A549 (cell line): ENCODE results near the gene TMTC1. TPM values are rescaled to one million over a fixed set of nuclear protein-coding genes. Genes with fewer than 3 reads are reported as not detected.

Experiments
- ATAC-seq, 2 experiments: fragments of 200-7000 bp in 1 of 2; fragments of >200 bp in 1 of 2; cut with Nextera tagmentation in 1 of 2; cut with Tn5 transposase in 1 of 2; 3 replicates each; pipeline versions ENCODE4 v1.8.0 to v1.9.1; 2018 to 2020; ENCODE audit warnings: mild to moderate bottlenecking in 1 of 2, moderate library complexity in 1 of 2
- CTCF ChIA-PET: fragments of 300-600 bp; sonication (Branson Sonifier 250); formaldehyde crosslinking; extraction: SDS; loops from one replicate; lab custom pipeline; 2021; ENCODE audit warnings: antibody characterized with exemption, inconsistent platforms; lab: Yijun Ruan, JAX
- POLR2A ChIA-PET: fragments of 350-600 bp; formaldehyde crosslinking; extraction: SDS; loops from one replicate; lab custom pipeline; 2021; ENCODE audit warnings: antibody characterized with exemption, inconsistent platforms; lab: Yijun Ruan, JAX
- DNase-seq, 2 experiments: peaks; one replicate each; pipeline versions ENCODE4 v3.0.0 to v3.0.0-alpha.2; 2011 to 2016; ENCODE audit warnings: low read depth in 1 of 2, low spot score in 1 of 2
- FAIRE-seq: peaks from 2 replicates; lab custom pipeline; 2011; peaks lifted over from hg19 to GRCh38; lab: Jason Lieb, UNC
- H3K27ac ChIP-seq, 2 experiments: fragments of >200 bp; sonication (Bioruptor Twin); formaldehyde crosslinking; 3 replicates each; pipeline ENCODE4 v1.5.1; 2016 to 2017
- H3K4me1 ChIP-seq: fragments of >200 bp; sonication (Bioruptor Twin); formaldehyde crosslinking; 3 replicates; pipeline ENCODE4 v1.6.1; 2016
- H3K4me2 ChIP-seq: fragments of >200 bp; sonication (Bioruptor Twin); formaldehyde crosslinking; 3 replicates; pipeline ENCODE4 v1.6.1; 2016
- H3K4me3 ChIP-seq: fragments of >200 bp; sonication (Bioruptor Twin); formaldehyde crosslinking; 3 replicates; pipeline ENCODE4 v1.5.1; 2016
- H3K9me3 ChIP-seq: fragments of >200 bp; sonication (Bioruptor Twin); formaldehyde crosslinking; 3 replicates; pipeline ENCODE4 v1.6.1; 2016
- ATOH8 ChIP-seq: fragments of 250-450 bp; sonication (Bioruptor Pico); IDR thresholded peaks from 2 replicates; pipeline ENCODE4 v1.5.0; 2020; ENCODE audit warnings: low read depth, mild to moderate bottlenecking, moderate library complexity
- CHD2 ChIP-seq: fragments of 150-350 bp; IDR thresholded peaks from 2 replicates; pipeline ENCODE4 v1.6.1; 2014; ENCODE audit warnings: low read length; ENCODE audit not compliant: partially characterized antibody
- CHD4 ChIP-seq: fragments of 200-600 bp; sonication (generic); IDR thresholded peaks from 2 replicates; pipeline ENCODE4 v1.6.1; 2016; ENCODE audit warnings: antibody characterized with exemption, mild to moderate bottlenecking, borderline replicate concordance
- EHF ChIP-seq: fragments of 250-450 bp; sonication (Bioruptor Pico); IDR thresholded peaks from 2 replicates; pipeline ENCODE4 v1.5.0; 2020; ENCODE audit warnings: mild to moderate bottlenecking
- EHMT2 ChIP-seq: fragments of 200-600 bp; sonication (generic); IDR thresholded peaks from 2 replicates; pipeline ENCODE4 v1.6.1; 2016; ENCODE audit warnings: antibody characterized with exemption, low read depth, mild to moderate bottlenecking, moderate library complexity
- EP300 ChIP-seq, 2 experiments: fragments of >200 bp; sonication (Bioruptor Twin); formaldehyde crosslinking; IDR thresholded peaks; 2 replicates in 1 of 2; 3 replicates in 1 of 2; pipeline ENCODE4 v1.6.1; 2016 to 2017
- HDAC2 ChIP-seq: fragments of 200-600 bp; sonication (generic); IDR thresholded peaks from 2 replicates; pipeline ENCODE4 v1.6.1; 2016
- HOXB5 ChIP-seq: fragments of 250-450 bp; sonication (Bioruptor Pico); IDR thresholded peaks from 2 replicates; pipeline ENCODE4 v1.5.0; 2020; ENCODE audit warnings: mild to moderate bottlenecking, moderate library complexity
- JUN ChIP-seq, 2 experiments: fragments of >200 bp; sonication (Bioruptor Twin); formaldehyde crosslinking; IDR thresholded peaks; 2 replicates in 1 of 2; 3 replicates in 1 of 2; pipeline ENCODE4 v1.6.1; 2016 to 2017
- KDM1A ChIP-seq: fragments of 200-600 bp; sonication (generic); IDR thresholded peaks from 2 replicates; pipeline ENCODE4 v1.6.1; 2016; ENCODE audit warnings: low read depth, mild to moderate bottlenecking
- MAZ ChIP-seq: fragments of 150-350 bp; IDR thresholded peaks from 2 replicates; pipeline ENCODE4 v1.6.1; 2014; ENCODE audit warnings: antibody characterized with exemption, low read depth, low read length, borderline replicate concordance
- NPAS2 ChIP-seq: fragments of 250-450 bp; sonication (Bioruptor Pico); IDR thresholded peaks from 2 replicates; pipeline ENCODE4 v1.8.0; 2022; ENCODE audit warnings: mild to moderate bottlenecking, moderate library complexity, borderline replicate concordance
- NR3C1 ChIP-seq: fragments of >200 bp; sonication (Bioruptor Twin); formaldehyde crosslinking; IDR thresholded peaks from 3 replicates; pipeline ENCODE4 v1.6.1; 2017
- PBX3 ChIP-seq: IDR thresholded peaks from 2 replicates; pipeline ENCODE4 v1.6.1; 2012
- POLR2A ChIP-seq: IDR thresholded peaks from 2 replicates; pipeline ENCODE4 v1.6.1; 2012; ENCODE audit warnings: mild to moderate bottlenecking, low read length
- RAD21 ChIP-seq, 2 experiments: fragments of >200 bp in 1 of 2; sonication (Bioruptor Twin) in 1 of 2; formaldehyde crosslinking in 1 of 2; IDR thresholded peaks in 1 of 2; conservative IDR thresholded peaks in 1 of 2; 2 replicates in 1 of 2; 3 replicates in 1 of 2; pipeline ENCODE4 v1.6.1; 2012 to 2018; ENCODE audit warnings: inconsistent platforms in 1 of 2
- RCOR1 ChIP-seq: fragments of 150-350 bp; IDR thresholded peaks from 2 replicates; pipeline ENCODE4 v1.6.1; 2014; ENCODE audit warnings: antibody characterized with exemption, low read length, low read depth
- RNF2 ChIP-seq: fragments of 200-600 bp; sonication (generic); IDR thresholded peaks from 2 replicates; pipeline ENCODE4 v1.6.1; 2016; ENCODE audit warnings: low read depth, mild to moderate bottlenecking, antibody characterized with exemption, moderate library complexity, borderline replicate concordance
- SMC3 ChIP-seq: fragments of >200 bp; sonication (Bioruptor Twin); formaldehyde crosslinking; IDR thresholded peaks from 3 replicates; pipeline ENCODE4 v1.6.1; 2018; ENCODE audit warnings: inconsistent platforms
- SREBF2 ChIP-seq: fragments of 450-650 bp; IDR thresholded peaks from 2 replicates; pipeline ENCODE4 v1.6.1; 2014; ENCODE audit warnings: mild to moderate bottlenecking, moderate library complexity
- TP53 ChIP-seq: fragments of 250-450 bp; sonication (Bioruptor Pico); IDR thresholded peaks from 2 replicates; pipeline ENCODE4 v1.5.0; 2021; ENCODE audit warnings: mild to moderate bottlenecking, moderate library complexity
- ZFP36 ChIP-seq: fragments of 450-650 bp; IDR thresholded peaks from 2 replicates; pipeline ENCODE4 v1.6.1; 2014; ENCODE audit warnings: borderline replicate concordance; ENCODE audit not compliant: partially characterized antibody
- WGBS: methylation state at CpG from one replicate; pipeline ENCODE4 v1.1.6; 2017; ENCODE audit errors: missing lambda C conversion rate; 5-methylcytosine and 5-hydroxymethylcytosine counted together
- polyA plus RNA-seq, 4 experiments: library from polyadenylated mRNA; depleted of rRNA in 3 of 4; stranded (reverse); fragments of >200 nt; fragmentation: RNase III in 1 of 4; extraction: RNeasy Plus Mini Kit Qiagen cat#74134 plus additional on column Dnase treatment in 1 of 4; gene quantifications; 2 replicates in 3 of 4; 3 replicates in 1 of 4; pipeline ENCODE4 v1.2.3, GENCODE V29; 2011 to 2017
- TF ChIP-seq, protein P1 (sequence below): fragments of 450-650 bp; IDR thresholded peaks from 2 replicates; pipeline ENCODE4 v1.6.1; 2014; ENCODE audit warnings: antibody characterized with exemption
- TF ChIP-seq, protein P2 (sequence below): fragments of >200 bp; sonication (Bioruptor Twin); formaldehyde crosslinking; IDR thresholded peaks from 3 replicates; pipeline ENCODE4 v1.6.1; 2016
- TF ChIP-seq, protein P3 (sequence below): fragments of >200 bp; sonication (Bioruptor Twin); formaldehyde crosslinking; IDR thresholded peaks from 3 replicates; pipeline ENCODE4 v1.5.1; 2016

Gene TMTC1
- polyA plus RNA-seq, 2 of the 4 experiments (the other 2 are of a cell fraction), result 0.28 TPM; not detected in 1

- TF ChIP-seq HDAC2 (no peak), JUN (IDR thresholded peaks at IDR 0.05) (no peak), RAD21 (conservative IDR thresholded peaks at IDR 0.05 in 1 of 2, IDR thresholded peaks at IDR 0.05 in 1 of 2) (no peak), MAZ (no peak), ZFP36 (no peak), CHD2 (no peak), EP300 (IDR thresholded peaks at IDR 0.05) (no peak), SREBF2 (no peak), EHF (CRISPR knock-in tag) (no peak), ATOH8 (CRISPR knock-in tag) (no peak), RNF2 (no peak), NPAS2 (CRISPR knock-in tag) (no peak), HOXB5 (CRISPR knock-in tag) (no peak)
- TF ChIP-seq, protein P1, sequence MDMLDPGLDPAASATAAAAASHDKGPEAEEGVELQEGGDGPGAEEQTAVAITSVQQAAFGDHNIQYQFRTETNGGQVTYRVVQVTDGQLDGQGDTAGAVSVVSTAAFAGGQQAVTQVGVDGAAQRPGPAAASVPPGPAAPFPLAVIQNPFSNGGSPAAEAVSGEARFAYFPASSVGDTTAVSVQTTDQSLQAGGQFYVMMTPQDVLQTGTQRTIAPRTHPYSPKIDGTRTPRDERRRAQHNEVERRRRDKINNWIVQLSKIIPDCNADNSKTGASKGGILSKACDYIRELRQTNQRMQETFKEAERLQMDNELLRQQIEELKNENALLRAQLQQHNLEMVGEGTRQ, result no peak
- TF ChIP-seq, protein P2, sequence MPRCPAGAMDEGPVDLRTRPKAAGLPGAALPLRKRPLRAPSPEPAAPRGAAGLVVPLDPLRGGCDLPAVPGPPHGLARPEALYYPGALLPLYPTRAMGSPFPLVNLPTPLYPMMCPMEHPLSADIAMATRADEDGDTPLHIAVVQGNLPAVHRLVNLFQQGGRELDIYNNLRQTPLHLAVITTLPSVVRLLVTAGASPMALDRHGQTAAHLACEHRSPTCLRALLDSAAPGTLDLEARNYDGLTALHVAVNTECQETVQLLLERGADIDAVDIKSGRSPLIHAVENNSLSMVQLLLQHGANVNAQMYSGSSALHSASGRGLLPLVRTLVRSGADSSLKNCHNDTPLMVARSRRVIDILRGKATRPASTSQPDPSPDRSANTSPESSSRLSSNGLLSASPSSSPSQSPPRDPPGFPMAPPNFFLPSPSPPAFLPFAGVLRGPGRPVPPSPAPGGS, result no peak
- Histone ChIP-seq H3K4me1 (no peaks in the 10 kb centered on the region), H3K9me3 (no peaks in the 10 kb centered on the region), H3K4me3 (no peak overlapping the region), H3K27ac (no peak overlapping the region), H3K4me2 (no peak overlapping the region)
- no peak for FAIRE-seq
- 5% methylated on average over 10 of the region's 10 CpGs for WGBS
- POLR2A ChIA-PET, result no interaction called here
- DNase-seq, result no peak
- no peak for ATAC-seq
- CTCF ChIA-PET, result interaction anchor here (0.9 kb wide), 1 partner anchor 19 kb away, joined by 3 read pairs; no protein-coding TSS in a partner anchor
Measured at GRCh38 chr12:29563636-29564035, 220.1 kb downstream of the TMTC1 start.

DNA sequence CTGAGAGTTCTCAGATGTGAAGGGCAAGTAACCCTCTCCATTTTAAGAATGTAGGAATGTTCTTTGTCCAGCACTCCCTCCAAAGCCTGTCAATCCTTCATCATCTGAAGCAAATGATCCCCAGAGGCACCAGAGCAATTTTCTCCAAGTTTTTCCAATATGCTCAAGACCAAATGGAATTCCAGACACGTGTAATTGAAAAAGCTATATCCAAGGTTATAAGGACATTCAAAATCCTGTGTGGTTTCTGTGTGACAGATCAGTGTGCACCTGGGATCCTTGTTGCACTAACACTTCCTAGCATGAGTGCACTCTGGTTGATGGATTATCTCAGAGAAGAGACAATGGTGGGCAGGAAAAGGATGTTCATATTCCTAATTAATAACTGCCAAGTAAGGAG, 220.7 kb downstream of the TMTC1 start:
- ATAC-seq, result no peak
- ChIA-PET CTCF (interaction anchor here (0.9 kb wide), 1 partner anchor 18 kb away, joined by 3 read pairs; no protein-coding TSS in a partner anchor), POLR2A (no interaction called here)
- no peak overlapping the region for H3K4me2 ChIP-seq
- DNase-seq, result no peak
- TF ChIP-seq CHD2, result no peak
- TF ChIP-seq RAD21 (conservative IDR thresholded peaks at IDR 0.05 in 1 of 2, IDR thresholded peaks at IDR 0.05 in 1 of 2), result no peak
- TF ChIP-seq ATOH8 (CRISPR knock-in tag), result no peak
- TF ChIP-seq PBX3, result no peak
- no peak for TF ChIP-seq JUN (IDR thresholded peaks at IDR 0.05)
- no peak for TF ChIP-seq POLR2A
- TF ChIP-seq NR3C1, result no peak
- no peak for TF ChIP-seq KDM1A
- no peak for TF ChIP-seq CHD4
- TF ChIP-seq, protein P3, sequence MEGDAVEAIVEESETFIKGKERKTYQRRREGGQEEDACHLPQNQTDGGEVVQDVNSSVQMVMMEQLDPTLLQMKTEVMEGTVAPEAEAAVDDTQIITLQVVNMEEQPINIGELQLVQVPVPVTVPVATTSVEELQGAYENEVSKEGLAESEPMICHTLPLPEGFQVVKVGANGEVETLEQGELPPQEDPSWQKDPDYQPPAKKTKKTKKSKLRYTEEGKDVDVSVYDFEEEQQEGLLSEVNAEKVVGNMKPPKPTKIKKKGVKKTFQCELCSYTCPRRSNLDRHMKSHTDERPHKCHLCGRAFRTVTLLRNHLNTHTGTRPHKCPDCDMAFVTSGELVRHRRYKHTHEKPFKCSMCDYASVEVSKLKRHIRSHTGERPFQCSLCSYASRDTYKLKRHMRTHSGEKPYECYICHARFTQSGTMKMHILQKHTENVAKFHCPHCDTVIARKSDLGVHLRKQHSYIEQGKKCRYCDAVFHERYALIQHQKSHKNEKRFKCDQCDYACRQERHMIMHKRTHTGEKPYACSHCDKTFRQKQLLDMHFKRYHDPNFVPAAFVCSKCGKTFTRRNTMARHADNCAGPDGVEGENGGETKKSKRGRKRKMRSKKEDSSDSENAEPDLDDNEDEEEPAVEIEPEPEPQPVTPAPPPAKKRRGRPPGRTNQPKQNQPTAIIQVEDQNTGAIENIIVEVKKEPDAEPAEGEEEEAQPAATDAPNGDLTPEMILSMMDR, result no peak
- no peak for TF ChIP-seq RCOR1
- no peak for TF ChIP-seq EHF (CRISPR knock-in tag)
- TF ChIP-seq SREBF2, result no peak
- no peak for TF ChIP-seq EHMT2
- TF ChIP-seq SMC3, result no peak
- no peak for TF ChIP-seq TP53 (CRISPR knock-in tag)
- H3K4me1 ChIP-seq, result no peaks in the 10 kb centered on the region
- no peaks in the 10 kb centered on the region for H3K9me3 ChIP-seq
- no peak overlapping the region for H3K27ac ChIP-seq
- WGBS, result 5% methylated on average over 1 of the region's 1 CpG
- no peak for FAIRE-seq
- no peak overlapping the region for H3K4me3 ChIP-seq
